Fibroblast of skin of left biceps (primary cell): ENCODE measurements around the gene CYP2E1.
"Not testable (repeated sequence)": the region's sequence is repeated elsewhere in the genome, so short reads cannot be mapped to it uniquely, and the experiment has no call there.

Source experiments
- DNase-seq, 2 experiments: peaks; one replicate each; pipeline ENCODE4 v3.0.0-alpha.2; 2013; ENCODE audit warnings: low read depth in 2 of 2

The CYP2E1 gene

DNA sequence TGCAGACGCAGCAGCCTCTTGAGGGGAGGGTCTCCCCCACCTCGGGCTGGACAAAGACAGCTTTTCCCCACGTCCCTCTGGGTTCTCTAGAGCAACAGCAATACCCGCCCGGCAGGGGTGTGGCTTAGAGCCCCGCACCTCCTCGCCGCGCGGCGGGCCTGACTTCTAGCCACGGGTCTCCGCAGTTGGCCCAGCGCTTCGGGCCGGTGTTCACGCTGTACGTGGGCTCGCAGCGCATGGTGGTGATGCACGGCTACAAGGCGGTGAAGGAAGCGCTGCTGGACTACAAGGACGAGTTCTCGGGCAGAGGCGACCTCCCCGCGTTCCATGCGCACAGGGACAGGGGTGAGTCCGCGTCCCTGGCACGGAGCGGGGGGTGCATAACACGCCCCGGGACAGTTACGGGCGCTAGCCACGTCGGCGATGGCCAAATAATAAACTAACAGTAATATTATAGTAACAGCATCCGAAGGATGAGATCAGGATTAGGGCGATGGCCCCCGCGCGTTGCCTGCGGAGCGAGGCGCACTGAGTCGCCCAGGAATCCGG lies 1.2 kb downstream of the CYP2E1 start:
- DNase-seq, result no peak

DNA sequence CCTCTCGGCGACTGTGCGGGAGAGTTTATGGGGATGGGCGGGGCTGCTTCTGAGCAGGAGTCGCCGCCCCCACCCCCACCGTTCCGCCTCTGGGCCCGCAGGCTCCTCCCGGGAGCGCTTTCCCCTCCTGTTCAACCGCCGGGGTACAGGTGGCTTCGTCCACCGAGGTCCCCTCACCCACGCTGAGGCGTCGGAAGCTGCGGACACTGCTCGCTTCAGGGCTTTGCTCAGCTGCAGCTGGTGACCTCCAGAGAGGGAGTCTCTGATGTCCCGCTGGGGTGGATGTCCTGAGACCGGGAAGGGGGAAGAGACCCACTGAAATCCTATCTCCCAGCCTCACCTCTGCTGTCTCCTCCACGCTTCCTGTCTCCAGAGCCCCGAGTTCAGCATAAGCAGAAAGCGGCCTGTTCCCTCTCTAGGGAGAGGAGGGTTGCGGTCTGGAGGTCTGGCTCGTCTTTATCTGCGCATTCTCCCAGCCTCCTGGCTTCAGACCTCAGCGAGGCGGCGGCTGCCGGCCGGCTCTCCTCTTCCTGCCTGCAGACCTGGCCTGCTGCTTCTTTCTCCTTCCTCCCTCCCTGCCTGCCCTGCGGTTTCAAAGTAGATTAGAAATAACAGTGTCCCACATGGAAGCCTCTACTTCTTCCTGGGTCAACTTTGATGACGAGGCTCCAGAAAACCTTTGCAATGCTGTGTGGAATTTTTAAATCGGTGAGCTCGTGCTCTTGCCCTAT lies 1.8 kb downstream of the CYP2E1 start:
- DNase-seq, result no peak

DNA sequence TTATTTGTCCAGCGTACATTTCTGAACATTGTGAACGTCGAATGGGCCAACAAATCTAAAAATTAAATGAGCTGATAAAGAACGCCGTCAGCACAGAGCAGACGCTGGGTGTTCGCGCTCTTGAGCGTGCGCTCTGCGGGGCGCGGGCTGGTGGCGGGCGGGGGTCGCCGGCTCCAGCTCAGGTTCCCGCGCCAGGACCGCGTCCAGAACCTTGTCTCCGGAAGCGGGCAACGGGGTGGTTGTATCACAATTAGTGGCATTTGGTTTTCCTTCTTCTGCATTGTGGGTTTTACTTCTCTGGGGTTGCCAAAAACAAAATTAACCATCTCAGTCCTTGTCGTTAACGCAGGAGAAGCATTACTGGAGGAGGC lies 2.4 kb downstream of the CYP2E1 start:
- no peak for DNase-seq

DNA sequence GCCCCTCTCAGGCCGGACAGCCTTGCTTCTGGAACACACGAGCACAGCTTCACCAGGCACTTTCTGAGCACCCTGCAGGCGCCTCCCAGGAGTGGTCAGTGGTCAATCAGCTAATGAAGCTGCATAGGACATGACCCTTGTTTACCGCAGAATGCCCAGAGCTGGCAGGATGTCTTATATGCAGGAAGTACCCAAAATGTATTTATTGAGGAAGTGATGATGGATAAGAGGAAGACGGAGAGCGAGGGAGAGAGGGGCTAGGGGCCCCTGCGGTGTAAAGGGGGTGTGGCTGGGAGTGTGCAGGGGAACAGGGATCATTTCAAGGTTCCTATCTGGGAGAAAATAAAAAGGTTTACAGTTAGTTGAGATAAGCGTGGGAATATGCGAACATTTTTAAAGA lies 3.3 kb downstream of the CYP2E1 start:
- no peak for DNase-seq

DNA sequence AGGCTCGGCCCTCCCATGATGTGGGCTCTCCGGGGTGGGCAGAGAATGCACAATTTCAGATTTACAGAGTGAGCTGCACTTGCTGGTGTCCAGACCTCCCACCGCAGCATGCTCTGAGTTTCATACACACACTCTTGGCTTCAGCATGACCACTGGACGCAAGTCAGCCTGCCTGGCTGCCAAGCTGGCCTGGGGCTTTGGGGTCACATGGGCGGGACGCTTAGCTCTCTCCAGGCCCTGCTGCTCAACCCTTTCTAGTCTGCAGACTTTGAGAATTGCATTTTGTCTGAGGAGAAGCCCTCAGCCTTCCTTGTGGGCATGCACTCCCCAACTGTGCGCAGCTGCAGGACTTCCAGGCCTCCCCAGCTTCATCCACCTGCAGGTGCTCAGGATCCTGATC lies 5.7 kb downstream of the CYP2E1 start:
- no peak for DNase-seq

DNA sequence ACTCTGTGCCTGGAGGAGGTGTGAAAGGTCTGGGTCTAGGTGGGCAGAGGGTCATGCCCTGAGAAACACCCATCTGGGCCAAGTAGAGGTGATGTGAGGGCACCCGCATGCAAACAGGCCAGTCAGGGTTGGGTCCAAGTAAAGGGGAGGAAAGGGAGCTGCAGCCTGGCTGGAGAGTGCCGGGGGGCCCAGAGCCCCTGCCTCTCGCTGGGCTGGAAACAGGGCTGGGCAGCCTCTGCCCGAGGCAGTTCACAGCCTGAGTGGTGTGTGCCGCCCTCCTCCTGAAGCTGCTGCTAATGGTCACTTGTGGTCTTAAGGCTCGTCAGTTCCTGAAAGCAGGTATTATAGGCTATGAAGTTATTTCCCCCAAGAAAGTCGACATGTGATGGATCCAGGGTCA lies 7.3 kb downstream of the CYP2E1 start:
- no peak for DNase-seq

DNA sequence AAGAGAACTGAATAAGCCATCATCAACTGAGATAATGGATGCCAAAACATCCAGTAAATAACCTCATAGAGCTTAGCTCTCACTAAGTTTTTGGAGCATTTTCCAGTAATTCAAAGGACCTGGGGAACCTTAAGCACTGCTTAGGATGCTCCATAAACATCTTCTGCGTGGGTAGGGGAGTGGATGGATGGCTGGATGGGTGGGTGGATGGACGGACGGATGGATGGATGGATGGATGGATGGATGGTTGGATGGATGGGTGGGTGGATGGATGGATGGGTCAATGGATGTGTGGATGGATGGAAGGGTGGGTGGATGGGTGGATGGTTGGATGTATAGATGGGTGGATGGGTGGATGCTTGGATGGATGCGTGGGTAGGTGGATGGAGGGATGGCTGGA lies 9.0 kb downstream of the CYP2E1 start:
- no peak for DNase-seq

DNA sequence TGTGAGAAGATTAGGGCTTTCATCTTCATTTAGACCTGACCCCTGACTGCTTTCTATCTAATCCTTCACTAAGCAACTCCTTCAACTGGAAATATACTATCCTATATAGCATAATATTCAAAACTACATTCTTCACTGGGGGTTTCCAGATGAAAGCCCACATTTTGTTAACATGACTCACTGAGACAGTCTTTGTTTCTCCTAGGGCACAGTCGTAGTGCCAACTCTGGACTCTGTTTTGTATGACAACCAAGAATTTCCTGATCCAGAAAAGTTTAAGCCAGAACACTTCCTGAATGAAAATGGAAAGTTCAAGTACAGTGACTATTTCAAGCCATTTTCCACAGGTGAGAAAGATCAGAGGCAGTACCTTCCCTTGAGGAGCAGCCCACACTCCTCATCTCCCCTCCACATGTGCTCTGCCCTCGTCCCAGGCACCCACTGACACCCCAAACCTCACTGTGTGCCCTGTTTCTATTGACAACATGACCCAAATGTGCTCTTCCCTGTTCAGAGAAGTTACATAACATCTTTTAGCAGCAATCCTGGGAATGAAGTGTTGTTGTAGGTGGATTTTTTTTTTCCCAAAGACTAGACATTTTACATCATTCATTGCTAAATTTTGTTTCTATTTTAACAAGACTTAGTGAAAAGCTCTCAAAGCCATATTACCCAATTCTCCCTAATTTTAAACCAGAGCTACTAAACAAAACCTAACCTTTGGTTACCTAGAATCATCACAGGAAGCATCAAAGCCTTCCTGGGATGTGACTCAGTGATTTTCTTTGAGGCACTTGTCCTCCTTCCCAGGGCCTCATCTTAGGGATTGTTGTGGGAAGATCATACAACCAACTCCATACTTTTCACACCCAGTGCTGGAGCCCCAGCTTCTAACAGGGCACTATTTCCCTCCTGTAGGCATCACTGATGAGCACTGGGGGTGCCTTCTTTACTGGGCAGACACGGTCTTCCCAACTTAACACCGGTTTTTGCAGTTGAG lies 10.7 kb downstream of the CYP2E1 start:
- no peak for DNase-seq

DNA sequence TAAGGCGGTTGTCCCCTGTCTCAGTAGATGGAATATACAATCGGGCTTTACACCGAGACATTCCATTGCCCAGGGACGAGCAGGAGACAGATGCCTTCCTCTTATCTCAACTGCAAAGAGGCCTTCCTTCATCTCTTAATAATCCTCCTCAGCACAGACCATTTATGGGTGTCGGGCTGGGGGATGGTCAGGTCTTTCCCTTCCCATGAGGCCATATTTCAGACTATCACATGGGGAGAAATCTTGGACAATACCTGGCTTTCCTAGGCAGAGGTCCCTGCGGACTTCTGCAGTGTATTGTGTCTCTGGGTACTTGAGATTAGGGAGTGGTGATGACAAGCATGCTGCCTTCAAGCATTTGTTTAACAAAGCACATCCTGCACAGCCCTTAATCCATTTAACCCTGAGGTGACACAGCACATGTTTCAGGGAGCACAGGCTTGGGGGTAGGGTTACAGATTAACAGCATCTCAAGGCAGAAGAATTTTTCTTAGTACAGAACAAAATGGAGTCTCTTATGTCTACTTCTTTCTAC lies 14.3 kb downstream of the CYP2E1 start:
- DNase-seq, result not testable (repeated sequence)

DNA sequence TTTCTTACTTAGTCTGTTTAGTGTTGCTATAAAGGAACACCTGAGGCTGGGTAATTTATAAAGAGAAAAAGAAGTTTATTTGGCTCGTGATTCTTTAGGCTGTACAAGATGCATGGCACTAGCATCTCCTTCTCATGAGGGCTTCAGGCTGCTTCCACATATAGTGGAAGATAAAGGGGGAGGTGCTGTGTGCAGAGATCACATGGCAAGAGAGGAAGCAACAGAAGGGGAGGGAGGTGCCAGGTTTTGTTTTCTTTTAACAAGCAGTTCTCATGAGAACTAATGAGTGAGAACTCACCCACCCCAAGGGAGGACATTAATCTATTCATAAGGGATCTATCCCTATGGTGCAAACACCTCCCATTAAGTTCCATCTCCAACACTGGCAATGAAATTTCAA lies 17.3 kb downstream of the CYP2E1 start:
- no peak for DNase-seq

DNA sequence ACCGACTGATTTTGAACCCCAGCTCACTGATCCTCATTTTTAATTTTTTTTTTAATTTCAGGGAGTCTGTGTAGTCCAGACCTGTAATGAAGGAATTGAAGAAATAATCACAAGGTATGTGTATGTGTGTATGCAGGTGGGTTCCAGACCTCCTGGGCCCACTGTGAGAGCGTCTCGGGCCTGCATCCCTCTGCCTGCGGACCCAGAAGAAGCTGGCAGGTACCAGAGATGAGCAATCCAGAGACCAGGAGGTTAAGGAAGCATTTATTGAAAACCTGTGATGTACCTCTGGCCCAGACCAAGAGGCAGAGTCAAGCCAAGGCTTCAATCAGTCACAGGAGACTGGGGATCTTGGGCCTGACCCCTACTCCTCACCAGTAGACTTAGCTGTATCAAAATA lies 27.4 kb downstream of the CYP2E1 start:
- no peak for DNase-seq

DNA sequence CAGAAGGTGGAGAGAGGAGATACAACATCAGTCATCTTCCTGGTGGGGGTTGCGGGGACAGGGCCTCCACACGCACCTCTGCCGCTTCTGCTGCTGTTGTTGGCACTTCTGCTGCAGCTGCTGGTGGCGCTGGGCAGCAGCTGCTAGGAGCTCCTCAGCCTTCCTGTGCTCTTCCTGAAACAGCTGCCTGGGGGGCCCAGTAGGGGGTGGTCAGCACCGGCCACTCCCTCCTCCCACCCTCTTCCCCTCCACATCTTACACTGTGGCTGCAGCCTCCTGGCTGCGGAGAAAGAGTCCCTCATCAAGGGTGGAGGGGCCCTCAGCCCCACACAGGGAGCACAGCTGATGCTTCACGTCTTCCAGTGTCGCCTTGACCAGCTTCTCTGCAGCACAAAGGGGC lies 28.4 kb downstream of the CYP2E1 start:
- DNase-seq, result no peak

DNA sequence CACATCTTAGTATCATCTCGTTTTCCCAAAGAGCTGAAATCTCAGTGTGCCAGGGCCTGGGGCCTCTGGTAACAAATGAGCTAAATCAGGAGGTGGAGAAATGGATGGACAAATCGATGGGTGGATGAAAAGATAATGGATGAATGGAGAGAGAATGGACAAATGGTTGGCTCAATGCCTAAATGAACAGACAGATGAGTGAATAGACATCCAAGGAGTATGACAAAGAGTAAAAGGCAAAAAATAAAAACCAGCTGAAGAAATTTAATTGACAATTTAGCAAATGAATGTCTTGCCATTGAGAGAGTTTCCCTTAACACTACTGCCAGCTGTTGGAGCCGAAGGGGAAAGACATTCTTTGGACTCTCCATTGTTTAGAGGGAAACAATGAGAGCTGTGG lies 30.2 kb downstream of the CYP2E1 start:
- no peak for DNase-seq

DNA sequence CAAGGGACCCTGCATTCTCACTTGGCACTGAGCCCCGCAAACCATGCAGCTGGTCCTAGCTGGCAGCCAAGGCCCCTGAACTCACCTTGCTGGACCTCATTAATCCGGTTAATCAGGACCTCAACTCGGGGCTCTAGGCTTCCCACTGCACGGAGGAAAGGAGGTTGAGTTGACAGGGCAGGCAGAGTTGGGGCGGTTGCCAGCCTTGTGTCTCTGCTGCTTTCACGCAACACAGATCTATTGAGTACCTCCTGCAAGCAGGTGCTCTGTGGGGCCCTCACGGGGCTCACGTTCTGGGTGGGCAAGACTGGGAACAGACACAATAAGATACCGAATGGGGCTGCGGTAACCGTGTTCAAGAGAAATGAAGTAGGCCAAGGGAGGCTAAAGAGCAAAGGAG lies 32.1 kb downstream of the CYP2E1 start:
- no peak for DNase-seq

DNA sequence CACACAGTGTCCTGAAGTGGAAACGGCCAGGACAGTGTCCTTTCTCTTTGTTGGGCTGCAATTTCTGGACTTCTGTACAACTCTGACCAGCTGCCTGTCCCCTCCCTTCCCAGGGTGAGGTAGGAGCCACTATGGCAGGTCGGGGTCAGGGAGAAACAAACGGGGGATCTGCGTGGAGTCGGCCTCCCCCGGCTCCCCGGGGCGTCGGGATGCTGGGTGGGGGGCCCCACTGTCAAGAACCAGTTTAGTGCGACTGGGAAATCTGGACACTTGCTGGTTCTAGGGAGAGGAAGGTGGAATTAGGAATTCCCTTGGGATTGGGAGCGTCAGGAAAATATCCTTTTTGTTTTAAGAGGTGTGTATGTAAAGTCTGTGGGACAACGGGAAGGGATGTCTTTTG lies 37.7 kb downstream of the CYP2E1 start:
- no peak for DNase-seq

DNA sequence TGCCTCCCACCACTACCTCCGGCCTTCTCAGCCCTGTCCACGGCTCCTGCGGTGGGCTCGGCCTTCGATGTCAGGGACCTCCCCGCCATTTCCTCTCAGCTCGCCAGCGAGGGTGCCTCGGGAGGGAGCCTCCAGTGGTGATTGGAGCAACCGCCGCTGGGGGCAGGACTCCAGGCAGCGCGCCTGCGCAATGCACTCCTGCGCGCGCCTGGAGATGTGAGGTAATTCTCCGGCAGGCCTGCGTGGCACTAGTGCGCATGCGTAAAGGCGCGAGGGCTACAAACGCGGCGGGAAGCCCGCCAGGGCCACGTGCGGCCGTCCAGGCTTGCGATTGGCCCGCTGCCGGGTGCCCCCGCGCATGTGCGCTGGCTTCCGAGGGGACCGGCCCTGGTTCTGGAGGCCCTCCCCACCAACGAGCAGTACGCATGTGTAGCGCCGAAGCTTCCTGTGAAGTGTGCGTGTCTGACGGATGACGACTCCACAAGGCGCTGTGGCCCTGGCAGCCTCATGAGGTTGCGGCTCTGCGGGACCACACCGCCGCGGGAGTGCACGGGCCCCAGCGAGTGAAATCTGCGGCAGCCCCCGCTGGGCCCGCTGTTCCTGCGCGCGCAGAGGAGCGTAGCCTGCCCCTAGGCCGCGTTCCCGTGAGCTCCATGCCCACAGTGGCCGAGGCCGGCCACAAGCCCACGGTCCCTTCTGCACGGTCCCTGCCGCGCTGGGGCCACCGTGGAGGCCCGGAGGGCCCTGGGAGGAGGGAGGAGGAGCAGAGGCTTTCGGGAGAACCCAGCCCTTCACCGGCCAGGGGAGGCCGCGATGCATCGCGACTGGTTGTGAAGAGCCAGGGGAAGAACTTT lies 38.5 kb downstream of the CYP2E1 start, which contains the start of gene SYCE1:
Gene SYCE1, minus strand, starts transcription at position 143 of the 854 bp plus-strand sequence. Its CDS starts 54 bp downstream, at position 89.
- DNase-seq, result no peak

DNA sequence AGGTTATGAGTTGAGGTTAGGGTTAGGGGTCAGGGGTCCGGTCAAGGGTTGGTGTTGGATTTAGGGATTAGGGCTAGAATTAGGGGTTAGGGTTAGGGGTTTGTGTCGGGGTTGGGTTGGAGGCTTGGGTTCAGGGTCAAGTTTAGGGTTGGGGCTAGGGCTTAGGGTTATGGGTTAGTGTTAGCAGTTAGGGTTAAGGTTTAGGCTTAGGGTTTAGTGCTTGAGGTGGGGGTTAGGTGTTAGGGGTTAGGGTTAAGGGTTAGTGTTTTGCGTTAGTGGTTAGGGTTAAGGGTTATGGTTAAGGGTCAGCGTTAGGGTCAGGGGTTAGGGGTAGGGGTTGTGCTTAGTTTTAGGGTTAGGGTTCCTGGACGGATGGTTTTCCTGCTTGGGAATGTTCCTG lies 40.0 kb downstream of the CYP2E1 start:
- no peak for DNase-seq

DNA sequence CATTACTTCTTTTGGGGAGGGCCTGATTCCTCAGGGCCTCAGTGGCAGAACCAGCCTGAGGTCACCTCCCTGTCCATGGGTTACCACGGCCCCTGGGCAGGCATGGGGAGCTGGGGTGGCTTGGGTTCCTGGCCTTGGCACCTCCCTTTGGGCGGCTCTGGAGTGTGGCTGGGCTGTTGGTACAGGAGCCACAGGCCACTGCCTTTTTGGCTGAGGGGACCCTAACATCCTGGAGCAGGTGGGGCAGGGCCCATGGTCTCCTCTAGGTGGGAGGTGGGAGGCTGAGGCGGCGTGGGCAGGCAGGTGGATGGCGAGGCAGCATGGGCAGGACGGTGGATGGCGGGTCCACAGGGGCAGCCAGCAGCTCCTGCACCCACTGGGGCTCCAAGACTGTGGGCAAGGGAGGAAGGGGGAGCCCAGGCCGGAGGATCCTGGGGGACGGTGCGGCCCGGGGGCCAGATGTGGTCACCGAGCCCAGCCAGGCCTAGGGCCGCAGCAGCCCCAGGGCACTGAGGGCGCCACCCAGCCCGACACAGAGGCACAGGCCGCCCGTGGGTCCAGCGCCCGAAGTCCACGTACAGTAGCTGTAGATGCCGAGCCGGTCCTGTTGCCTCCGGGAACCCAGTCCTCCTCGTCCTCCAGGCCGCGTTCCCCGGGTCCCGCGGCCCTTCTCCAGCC lies 40.6 kb downstream of the CYP2E1 start:
- DNase-seq, result no peak

DNA sequence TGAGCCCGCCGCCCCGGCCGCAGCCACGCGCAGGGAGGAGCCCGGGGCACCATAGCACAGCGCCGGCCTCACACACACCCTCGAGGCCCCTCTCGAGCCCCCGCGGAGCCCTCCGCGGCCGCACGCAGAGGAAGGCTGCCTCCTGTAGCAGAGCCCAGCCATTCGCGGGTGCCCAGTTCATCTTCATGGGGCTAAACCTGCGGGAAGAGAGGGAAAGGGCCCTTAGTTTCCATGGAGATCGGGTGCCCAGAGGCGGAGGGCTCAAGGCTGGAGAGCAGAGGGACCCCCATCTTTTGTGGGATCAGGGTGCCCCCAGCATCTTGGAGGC lies 41.1 kb downstream of the CYP2E1 start:
- DNase-seq, result no peak

DNA sequence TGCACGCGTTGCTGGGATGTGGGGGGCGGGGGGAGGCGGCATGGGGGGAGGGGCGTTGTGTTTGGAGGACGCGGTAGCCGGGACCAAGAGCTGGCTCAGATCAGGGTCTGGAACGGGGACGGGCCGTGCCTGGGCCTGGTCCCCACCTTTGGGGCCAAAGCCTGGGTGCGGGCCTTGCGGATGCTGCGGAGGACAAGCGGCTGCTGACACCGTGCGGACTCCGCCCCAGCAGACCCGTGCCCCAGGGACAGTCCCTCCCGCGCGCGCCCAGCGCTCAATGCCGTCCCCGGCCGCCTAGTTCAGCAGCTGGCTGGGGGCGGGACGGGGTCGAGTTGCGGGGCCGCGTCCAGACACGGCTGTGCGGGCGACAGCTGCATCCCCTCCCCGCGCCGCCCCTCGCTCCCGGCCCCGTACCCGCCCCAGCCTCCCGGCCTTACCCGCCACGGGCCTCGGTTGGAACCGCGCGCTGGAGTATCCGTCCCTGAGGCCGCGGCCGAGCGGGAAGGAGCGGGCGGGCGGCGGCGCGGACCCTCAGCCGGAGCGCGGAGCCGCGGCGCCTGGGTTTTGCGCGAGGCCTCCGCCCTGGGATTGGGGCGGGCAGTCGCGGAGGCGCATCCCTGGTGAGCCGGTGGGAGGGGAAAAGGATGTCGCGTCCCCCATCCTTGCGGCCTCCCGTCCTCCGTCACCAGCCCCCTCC lies 41.8 kb downstream of the CYP2E1 start:
- DNase-seq, result not testable (repeated sequence)
